GM21423 (cell line): Measurements from ENCODE around the gene SCAMP1.
"Not testable (repeated sequence)": the region's sequence is repeated elsewhere in the genome, so short reads cannot be mapped to it uniquely, and the experiment has no call there.

Source experiments
- ATAC-seq: cut with Tn5 transposase; IDR thresholded peaks from one replicate; pipeline ENCODE4 v1.9.1; 2021; ENCODE audit warnings: mild to moderate bottlenecking, moderate library complexity; ENCODE audit not compliant: unreplicated experiment

SCAMP1 gene

GRCh38 chr5:78360924-78361630 is 660 bp downstream of the SCAMP1 start:
- ATAC-seq = peak; percentile 26

- no peak for ATAC-seq
Observed at GRCh38 chr5:78361631-78361993, 1.2 kb downstream of the SCAMP1 start.

GRCh38 chr5:78362220-78362619 is 1.8 kb downstream of the SCAMP1 start:
- no peak for ATAC-seq

GRCh38 chr5:78364005-78364404 is 3.6 kb downstream of the SCAMP1 start:
- ATAC-seq = no peak

- no peak for ATAC-seq
Observed at GRCh38 chr5:78367318-78367991, 7.0 kb downstream of the SCAMP1 start.

- no peak for ATAC-seq
Observed at GRCh38 chr5:78369680-78370079, 9.3 kb downstream of the SCAMP1 start.

GRCh38 chr5:78373231-78373630 is 12.8 kb downstream of the SCAMP1 start:
- ATAC-seq = no peak

- ATAC-seq = no peak
Observed at GRCh38 chr5:78376315-78376714, 15.9 kb downstream of the SCAMP1 start.

GRCh38 chr5:78377056-78377717 is 16.8 kb downstream of the SCAMP1 start:
- no peak for ATAC-seq

- ATAC-seq = no peak
Observed at GRCh38 chr5:78377718-78378105, 17.3 kb downstream of the SCAMP1 start.

GRCh38 chr5:78387468-78388153 is 27.2 kb downstream of the SCAMP1 start:
- no peak for ATAC-seq

- ATAC-seq = not testable (repeated sequence)
Observed at GRCh38 chr5:78391357-78391756, 30.9 kb downstream of the SCAMP1 start.

GRCh38 chr5:78397831-78398230 is 37.4 kb downstream of the SCAMP1 start:
- no peak for ATAC-seq

GRCh38 chr5:78399116-78399515 is 38.7 kb downstream of the SCAMP1 start:
- ATAC-seq = no peak

GRCh38 chr5:78404682-78405293 is 44.4 kb downstream of the SCAMP1 start:
- no peak for ATAC-seq

GRCh38 chr5:78405829-78406750 is 45.7 kb downstream of the SCAMP1 start:
- no peak for ATAC-seq

GRCh38 chr5:78407458-78407857 is 47.0 kb downstream of the SCAMP1 start:
- ATAC-seq = no peak

- no peak for ATAC-seq
Observed at GRCh38 chr5:78411586-78411985, 51.2 kb downstream of the SCAMP1 start.

GRCh38 chr5:78416677-78417425 is 56.4 kb downstream of the SCAMP1 start:
- no peak for ATAC-seq
